Endometrium (tissue), 2 donors: Measurements from ENCODE around the gene KLHL5.

Experiments used
- FAIRE-seq: peaks from 2 replicates; lab custom pipeline; 2012; peaks lifted over from hg19 to GRCh38; lab: Jason Lieb, UNC
- donor health status: control.
- donor health status: control.

KLHL5 gene

DNA sequence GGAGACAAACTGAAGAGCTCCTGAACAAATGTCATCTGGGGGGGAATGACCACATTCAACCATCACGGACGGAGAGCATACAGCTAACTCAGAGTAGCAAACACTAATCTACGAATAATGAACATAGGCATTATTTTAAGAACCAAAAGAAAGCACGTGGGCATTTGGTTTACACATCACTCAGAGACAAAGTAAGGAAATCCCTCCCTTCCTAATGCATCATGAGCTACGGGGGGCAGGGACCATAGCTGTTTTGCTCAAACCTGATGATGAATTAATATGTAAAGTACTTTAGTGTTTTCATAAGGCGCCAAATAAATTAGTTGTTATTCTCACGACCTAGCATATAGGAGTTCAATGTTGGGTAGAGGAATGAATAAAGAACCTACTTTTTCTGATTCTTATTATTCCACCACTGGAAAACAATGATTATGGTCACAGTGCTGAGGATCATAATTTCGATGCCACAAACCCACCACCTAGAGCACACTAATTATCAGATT is 18.1 kb upstream of the KLHL5 start:
- FAIRE-seq, result no peak

DNA sequence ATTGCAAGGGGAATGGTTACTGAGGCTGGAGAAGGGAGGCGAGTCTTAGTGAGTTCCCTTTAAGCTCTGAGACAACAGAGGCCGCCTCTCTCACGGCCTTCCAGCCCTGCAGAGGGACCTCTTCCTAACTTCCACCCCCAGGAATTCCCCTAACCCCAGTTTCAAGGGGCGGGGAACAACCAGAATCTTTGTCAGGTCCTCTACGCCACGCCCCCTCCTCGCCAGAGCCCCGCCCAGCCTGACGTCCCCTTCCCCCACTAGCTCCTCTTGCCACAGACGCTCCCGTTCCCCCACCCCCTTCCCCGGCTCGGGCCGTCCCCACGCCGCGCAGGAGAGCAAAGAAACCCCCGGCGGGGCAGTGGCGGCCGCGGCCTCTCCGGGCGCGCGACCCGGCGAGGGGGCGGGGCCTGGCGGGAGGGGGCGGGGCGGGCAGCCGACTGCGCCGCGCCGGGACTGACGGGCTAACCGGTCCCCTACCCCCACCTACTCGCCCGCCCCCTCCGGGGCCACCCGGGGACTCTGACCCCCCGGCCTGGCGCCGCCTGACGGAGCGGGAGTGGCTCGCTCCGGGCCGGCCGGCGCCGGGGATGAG is 17.6 kb upstream of the KLHL5 start:
- no peak for FAIRE-seq

DNA sequence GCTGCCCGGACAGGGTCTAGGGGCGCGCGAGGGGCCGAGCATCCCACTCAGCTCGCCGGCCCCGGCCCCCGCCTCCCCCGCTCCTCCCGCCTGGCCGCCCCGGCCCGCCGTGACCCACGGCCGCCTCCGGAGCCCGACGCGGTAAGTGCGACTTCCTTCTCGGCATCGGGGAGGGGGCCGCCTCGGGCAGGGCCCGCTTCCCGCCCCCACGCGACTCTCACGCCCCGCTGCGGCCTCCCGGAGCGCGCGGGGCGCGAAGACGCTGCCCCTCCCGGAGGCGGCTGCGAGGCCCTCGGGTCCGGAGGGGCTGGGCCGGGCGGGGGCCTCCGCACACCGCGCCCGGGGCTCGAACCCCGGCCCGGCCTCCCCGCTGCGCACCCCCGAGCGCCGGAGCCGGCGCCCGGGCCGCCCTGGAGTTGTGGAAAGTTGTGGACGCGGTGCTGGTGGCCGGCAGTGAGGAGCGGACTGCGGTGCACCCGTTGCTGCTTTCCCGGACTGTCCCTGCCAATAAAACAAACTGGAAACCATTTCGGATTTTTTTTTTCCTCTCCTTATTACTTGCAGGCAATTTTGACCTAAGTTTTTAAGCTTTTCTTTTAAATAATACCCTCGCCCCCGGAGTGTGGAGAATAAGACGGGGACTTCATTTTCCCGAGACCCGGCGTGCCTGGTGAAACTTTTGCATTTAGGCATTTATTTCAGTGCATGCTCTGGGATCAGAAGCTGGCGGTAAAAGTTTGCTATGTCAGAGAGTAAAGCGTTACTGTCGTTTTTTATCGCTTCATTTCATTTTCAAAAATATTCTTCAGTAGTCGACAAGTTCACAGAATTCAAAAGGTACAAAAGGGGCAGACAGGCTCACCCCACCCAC is 16.8 kb upstream of the KLHL5 start:
- no peak for FAIRE-seq

DNA sequence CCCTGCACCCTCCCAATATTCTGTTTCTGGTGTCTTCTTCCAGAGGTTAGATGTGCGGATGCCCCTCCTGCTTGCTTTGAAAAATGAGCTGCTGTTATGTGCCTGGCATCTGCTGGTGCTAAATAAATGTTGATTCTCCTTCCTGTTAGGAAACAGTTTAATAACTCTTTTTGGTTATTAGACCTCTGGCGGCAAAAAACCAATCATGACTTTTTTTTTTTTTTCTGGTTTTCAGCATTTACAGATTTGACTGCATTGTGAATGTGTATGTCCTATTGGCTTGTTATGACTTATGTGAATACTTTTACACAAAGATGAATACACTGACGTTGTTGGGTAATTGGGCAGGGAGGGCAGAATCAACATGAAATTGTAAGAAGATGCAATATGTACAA is 16.2 kb upstream of the KLHL5 start:
- FAIRE-seq, result no peak

DNA sequence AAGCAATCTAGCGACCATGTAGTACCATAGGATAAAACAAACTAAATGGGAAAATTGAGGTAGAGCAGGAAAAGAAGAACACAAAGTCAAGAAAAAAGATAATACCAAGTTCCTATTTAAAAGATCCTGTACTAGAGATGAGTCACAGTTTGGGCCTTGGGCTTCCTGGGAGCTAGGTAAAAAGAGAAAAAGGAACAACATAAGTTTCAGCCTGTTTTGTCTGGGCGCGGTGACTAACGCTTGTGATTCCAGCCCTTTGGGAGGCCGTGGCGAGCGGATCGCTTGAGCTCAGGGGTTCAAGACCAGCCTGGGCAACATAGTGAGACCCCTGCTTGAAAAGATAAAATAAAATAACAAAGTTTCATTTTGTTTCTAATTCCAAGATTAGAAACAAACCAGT is 15.8 kb upstream of the KLHL5 start:
- no peak for FAIRE-seq

DNA sequence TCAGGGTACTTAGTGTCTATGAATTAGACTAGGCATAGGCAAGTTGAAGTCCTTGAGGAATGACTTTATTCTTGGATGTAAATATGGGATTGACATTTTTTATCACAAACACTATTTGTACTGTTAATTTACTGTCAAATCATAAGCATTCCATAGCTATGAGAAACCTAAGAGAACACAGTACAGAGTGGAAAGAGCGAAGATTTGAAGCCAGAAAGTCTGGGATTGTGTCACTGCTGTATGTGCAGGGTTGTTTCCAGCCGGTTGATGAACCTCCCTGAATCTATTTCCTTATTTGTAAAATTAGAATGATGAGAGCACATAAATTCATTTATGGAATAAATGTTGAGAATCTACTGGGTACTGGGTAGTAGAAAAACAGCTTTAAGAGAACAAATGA is 14.4 kb upstream of the KLHL5 start:
- no peak for FAIRE-seq

DNA sequence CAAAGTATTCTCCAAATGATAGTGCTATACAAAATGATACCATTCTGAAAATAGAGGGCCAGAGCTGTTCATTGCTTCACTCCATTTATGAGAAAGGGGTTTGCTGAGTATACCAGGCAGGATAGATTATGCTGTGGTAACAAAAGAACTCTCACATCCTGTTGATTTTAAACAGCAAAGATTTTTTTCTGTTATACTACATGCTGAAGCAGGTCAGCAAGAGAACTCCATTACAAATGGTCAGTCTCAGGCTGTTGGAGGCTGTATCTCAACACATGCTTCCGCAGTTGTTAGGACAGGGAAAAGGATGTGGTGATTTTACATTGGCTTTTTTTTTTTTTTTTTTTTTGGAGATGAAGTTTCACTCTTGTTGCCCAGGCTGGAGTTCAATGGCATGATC is 13.7 kb upstream of the KLHL5 start:
- no peak for FAIRE-seq

DNA sequence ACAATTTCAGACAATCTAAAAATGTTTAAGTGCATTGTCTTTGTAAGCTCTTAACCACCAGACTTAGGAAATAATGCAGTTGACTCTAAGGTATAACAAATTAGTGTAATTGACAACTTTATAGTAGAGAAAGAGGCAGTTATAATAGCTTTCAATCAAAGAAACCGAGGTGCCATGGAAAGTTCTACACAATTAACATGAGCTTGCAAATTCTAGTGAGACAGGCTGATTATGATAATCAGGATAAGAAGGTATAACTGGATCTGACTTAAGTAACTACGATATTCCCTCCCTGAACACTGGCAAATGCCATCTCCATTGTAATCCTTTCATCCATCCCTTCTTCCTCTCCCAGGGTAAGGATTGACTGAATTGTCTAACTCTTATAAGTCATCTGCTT is 11.4 kb upstream of the KLHL5 start:
- no peak for FAIRE-seq

DNA sequence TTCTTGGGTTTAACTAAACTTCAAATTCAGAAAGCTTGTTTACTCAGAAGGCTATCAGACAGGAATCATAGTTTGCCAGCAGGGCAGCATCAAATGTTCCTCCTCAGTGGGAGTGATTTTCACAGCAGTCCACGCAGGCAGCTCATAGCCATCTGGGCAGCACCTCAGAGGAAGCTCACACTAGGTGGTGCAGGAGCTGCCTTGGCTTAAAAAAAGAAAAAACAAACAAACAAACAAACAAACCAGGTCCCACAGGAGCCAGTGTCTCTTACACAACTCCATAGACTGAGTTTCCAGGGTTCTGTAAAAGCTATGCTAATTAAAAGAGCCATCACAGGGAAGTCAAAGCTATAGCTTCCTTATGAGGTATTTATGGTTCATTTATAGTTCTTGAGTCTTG is 10.5 kb upstream of the KLHL5 start:
- FAIRE-seq, result no peak

DNA sequence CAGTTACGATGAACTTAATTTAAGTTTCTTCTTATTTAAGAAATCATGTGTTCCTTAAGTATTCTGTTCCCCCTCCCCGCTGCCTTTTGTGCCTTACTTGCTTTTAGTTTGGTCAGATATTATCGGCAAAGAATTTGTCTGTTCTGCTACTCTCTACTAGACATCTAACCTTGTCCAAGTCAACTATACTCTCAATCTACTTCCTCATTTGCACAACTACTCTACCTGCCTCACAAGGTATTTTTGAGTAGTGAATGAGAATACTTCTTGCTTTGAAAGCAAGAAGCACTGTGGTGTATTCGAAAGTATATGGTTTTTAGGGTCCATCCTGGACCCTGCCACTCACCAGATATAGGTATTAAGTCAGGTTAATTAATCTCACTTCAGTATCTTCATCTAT is 8.0 kb upstream of the KLHL5 start:
- no peak for FAIRE-seq

DNA sequence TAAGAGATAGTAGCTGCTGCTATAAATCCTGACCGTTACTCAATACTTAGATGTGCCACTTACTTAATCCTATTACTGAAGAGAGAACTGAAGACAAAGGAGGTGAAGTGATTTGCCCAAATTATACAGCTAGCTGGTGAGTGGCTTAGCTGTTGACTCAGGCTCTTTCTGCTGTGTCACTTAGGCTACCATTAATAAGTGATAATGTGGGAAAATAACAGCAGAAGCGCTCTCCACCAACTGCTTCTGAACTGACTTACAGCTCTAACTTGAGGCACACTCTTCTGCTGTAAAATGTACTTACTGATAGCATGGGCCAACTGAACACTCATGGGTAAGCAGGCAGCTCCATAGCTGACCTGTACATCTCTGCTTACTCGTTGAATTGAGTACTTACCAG is 7.5 kb upstream of the KLHL5 start:
- FAIRE-seq, result no peak

DNA sequence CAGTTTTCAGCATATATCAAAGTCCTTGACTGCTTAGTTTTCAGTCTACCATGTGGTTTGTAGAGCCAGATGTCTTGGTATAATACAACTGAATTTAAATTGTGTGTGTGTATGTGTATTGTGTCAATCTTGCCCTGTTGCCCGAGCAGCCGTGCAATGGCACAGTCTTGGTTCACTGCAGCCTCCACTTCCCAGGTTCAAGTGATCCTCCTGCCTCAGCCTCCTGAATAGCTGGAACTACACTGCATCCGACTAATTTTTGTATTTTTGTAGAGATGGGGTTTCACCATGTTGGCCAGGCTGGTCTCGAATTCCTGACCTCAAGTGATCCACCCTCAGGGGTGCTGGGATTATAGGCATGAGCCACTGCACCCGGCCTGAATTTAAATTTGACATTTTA is 6.0 kb upstream of the KLHL5 start:
- FAIRE-seq, result no peak

DNA sequence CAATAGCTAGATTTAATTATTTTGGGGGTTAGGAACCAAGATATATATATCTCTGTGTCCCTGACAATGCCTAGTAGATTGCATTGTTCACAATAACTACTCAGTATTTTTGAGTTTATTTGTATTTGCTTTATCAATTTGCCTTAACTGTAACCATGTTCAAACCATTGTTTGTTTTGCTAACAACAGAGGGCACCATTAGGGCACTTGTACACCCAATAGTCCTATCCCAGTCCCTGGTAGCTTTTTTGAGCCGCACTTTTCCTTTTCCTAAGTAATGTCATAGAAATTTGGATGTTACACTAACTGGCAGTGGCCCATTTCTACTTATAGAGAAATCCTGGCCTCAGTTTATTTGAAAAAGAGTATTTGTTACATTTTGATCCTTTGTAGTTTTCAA is 575 bp upstream of the KLHL5 start:
- no peak for FAIRE-seq

DNA sequence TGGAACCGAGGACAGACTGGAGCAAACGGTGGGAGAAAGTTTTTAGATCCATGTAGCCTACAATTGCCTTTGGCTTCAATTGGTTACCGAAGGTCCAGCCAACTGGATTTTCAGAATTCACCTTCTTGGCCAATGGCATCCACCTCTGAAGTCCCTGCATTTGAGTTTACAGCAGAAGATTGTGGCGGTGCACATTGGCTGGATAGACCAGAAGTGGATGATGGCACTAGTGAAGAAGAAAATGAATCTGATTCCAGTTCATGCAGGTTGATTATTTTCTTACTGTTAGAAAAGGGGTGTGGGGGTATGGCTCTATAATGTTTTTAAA is 702 bp downstream of the KLHL5 start:
- no peak for FAIRE-seq

DNA sequence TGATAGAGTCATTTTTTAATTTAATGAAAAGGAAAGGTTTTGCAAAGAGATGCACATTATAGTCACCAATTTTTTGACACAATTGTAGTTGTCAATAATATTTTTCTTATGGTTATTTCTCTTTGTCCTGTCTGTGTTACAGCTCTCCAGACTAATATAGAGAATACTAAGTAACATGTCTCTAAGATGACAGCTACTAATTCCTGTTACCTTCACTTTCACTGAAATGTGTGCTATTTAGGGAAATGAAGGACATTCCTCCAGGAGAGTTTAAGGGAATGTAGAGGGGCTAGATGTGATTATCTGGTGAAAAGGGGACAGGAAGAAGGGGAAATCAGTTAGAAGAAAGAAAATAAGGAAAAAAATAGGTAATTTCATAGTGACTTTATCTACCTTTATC is 1.4 kb downstream of the KLHL5 start:
- no peak for FAIRE-seq

DNA sequence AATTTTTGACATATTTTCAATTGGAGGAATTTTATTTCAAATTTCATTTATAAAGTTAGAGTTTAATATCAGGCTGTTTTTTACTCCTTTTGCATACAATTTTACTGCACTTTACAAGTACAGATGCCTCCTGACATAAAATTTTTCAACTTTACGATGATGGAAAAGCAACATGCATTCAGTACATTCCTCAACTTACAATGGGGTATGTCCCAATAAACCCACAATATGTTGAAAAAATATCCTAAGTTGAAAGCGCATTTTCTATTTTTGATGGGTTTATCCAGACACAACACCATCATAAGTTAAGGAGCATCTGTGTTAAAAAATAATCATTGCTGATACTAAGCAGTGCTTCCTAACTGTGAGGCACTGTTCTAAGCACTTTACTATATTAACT is 4.3 kb downstream of the KLHL5 start:
- FAIRE-seq, result no peak

DNA sequence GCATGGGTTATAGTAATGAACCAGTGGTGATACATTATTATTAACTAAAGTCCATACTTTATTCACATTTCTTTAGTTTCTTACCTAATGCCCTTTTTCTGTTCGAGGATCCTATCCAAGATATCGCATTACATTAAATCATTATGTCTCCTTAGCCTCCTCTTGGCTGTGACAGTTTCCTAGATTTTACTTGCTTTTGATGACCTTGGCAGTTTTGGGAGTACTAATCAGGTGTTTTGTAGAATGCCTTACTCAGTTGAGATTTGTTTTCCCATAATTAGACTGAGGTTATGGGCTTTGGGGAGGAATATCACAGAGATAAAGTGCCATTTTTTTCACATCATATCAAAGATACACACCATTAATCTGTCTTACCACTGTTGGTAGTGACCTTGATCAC is 5.0 kb downstream of the KLHL5 start:
- no peak for FAIRE-seq

DNA sequence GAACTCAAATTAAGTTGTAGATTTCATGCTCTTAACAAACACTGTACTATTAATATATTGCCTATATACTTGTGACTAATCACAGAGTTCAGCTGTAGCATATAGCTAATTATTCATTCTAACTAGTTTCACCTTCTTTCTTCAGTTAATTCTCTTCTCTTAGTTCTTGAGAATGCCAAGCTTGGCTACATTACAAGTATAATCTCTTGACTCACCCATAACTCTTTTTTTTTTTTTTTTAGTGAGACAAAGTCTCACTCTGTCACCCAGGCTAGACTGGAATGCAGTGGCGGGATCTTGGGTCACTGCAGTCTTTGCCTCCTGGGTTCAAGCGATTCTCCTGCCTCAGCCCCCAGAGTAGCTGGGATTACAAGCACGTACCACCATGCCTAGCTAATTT is 5.4 kb downstream of the KLHL5 start:
- FAIRE-seq, result no peak

DNA sequence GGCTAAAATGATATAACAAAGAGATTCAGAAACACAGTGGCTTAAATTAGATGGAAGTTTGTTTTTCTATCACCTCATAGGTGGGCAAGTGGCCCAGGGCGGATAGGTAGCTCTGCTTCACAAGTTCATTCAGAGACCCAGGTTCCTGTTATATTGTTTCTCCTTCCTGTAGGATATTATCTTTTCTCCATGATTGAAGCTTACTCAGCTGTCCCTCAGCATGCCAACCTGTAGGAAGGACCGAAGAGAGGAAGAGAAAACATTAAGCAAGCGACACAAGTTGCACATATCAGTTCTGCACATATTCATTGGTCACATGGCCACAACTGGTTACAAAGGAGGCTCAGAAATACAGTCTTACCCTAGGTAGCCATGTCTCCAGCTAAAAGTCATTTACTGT is 6.9 kb downstream of the KLHL5 start:
- FAIRE-seq, result no peak

DNA sequence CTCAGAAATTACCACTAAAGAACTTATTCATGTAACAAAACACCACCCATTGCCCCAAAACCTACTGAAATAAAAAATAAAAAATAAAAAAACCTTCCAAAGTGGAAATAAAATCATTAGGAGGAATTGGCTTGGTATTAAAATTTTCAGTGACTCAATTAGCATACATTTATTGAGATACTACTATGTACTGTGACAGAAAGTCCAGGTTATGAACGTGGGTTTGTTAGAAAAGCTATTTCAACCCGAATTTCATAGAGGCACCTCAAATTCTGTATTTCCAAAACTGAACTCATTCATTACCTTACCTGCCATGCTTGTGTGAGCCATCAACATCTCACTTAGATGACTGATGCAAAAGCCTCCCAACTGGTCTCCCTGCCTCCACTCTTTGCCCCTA is 16.8 kb downstream of the KLHL5 start:
- FAIRE-seq, result no peak

DNA sequence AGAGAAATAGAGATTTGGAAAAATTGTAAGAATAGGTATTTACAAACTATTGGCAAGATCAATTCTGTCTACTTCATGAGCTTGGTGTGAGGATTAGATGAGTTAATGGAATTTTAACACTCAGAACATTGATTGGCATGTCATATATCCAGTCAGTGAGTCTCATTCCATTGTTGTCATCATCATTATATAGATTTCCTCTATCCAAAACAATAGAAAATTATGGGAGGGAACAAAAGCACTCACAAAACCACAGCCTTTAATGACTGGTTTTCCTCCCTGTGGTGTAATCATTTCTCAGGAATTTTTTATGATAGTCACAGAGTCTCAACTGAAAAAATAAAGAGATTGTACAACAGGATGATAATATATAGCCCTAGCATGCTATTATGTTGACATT is 21.1 kb downstream of the KLHL5 start:
- no peak for FAIRE-seq

DNA sequence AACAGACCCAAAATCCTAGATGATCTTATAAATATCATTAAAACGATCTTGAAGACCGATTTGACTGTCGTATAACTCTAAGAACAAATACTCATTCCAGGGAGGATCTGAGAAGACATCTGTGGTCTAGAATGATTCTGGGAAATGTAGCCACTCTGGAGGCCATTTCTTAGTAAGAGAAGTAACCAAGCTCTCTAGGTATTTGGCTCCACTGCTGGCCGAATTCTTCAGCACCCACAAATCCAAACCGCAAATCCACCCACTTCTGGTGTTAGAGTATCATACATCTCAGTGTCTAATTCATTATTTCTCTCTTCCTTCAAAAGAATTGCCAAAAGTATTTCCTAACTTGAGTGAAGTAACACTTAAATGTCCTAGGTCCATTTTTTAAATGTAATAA is 23.9 kb downstream of the KLHL5 start:
- FAIRE-seq, result no peak

DNA sequence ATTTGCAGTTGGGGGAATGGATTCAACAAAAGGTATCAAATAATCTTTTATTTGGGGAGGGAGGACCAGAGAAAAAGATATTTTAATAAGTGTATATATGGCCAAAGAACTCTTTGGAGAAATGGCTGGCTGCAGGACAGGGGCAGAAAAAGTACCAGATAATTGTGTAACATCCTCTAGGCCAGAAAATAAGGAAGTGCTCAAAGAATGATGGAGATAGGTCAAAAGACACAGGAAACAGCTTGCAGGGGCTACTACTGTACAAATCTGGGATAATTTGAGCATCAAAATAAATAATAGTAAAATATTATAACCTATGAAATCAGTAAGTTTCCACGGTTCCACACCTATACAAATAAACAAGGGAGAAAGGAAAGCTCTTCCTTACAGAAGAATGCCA is 34.8 kb downstream of the KLHL5 start:
- no peak for FAIRE-seq

DNA sequence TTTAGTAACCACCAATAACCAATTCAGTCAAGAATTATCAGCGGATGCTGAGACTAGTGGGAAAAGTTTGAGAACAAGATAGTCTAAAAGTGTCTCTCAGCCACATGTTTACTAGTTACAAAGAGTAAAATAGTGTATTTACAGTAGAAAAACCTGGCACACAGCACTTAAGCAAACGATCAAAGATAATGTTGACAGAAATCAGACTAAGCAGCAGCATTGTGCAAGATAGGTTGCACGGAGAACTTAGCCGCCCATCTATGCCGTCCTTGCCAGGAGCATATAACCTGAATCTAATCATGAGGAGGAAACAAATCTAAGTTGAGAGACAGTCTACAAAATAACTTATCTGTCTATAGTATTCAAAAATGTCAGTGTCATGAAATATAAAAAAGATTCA is 35.3 kb downstream of the KLHL5 start:
- no peak for FAIRE-seq
